ENCODE measurements around the gene ARV1.
A peak's percentile ranks its signal among the peaks of the same experiment; 100 is the strongest.
"Not testable (repeated sequence)": the region's sequence is repeated elsewhere in the genome, so short reads cannot be mapped to it uniquely, and the experiment has no call there.

Gene ARV1

DNA sequence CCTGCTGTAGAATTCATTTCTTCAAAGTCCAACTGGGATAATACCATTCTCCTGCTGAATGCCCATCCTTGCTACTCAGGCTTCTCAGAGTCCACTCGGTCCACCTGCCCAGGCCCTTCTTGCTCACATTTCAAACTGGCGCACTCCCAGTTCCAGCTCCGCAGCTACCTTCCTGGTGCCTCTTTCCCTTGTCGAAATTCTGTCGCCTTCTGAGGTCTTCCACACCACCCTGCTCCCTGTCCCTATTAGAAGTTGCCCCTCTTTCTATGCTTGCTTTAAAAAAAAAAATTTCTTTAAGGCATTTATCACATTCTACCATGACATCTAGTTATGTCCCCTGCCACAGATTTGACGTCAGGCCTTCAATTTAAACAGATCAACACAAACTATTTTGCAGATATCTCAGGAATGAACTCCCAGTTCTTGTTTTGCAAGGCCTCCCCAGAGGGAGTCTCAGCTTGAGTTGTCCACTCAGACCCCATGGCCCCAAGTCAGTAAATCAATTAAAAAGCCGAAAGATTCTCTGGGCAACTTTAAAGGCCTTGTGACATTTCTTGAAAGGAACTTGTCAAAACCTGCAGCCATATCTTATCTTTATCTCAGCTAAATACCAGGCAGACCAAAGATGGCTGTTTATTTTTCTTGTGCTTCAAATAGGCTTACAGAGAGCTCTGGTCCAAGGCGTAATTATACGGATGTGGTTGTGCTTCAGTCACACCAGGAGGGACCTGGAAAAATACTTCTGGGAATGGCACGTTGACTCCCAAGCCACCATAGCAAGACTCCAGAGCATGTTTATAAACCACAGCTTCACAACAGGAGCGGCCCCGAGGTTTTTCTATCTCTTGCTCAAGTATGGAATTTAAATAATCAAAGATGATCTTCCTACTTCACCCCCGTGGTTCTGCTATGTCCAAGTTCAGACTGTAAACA, 59.0 kb downstream of the ARV1 start:
- in situ Hi-C loops (cut with MboI; ENCODE audit: low pct_unique_long_range_greater_than_20kb, low sequenced_read_pairs) = no loop called here
- DNase-seq = no peak

DNA sequence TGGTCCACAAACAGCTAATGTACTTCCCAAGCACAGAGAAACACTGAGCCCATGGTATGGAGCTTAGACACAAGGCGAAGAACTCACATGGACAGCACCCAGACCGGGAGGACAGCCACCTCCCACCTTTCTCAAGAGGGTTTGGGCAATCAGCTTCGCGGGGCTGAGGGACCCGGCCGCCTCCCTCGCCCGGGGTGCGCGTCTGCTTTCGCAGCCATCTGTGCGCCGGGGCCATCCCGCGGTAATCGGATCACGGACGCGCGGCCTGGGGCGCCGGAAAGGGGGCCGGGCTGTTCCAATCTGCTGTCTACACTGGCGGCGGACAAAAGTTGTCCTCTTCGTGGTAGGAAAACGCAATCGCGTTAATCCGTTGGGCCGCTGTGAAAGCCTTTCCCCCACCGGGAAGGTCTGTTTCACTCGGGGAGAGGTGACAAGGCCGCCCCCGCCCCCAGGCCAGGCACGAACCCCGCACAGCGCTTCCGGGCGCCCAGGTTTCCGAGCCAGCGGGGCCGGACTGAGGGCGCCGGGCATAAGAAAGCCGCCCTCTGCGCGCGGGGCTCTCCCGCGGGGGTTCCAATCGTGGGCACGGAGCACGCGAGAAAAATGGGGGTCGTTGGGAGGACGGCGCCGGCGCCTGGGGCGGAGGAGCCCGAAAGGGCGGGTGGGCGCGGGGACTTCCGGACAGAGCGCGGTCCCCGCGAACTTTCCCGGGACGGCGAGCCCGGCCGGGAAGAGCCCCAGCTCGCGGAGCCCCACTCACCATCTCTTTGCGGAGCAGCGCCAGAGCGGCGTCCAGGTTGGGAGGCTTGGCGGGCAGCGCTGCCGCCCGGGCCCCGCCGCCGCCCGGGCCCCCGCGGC, 60.5 kb downstream of the ARV1 start:
- peak; percentile 41 for DNase-seq
- in situ Hi-C loops (cut with MboI; ENCODE audit: low pct_unique_long_range_greater_than_20kb, low sequenced_read_pairs) = no loop called here

DNA sequence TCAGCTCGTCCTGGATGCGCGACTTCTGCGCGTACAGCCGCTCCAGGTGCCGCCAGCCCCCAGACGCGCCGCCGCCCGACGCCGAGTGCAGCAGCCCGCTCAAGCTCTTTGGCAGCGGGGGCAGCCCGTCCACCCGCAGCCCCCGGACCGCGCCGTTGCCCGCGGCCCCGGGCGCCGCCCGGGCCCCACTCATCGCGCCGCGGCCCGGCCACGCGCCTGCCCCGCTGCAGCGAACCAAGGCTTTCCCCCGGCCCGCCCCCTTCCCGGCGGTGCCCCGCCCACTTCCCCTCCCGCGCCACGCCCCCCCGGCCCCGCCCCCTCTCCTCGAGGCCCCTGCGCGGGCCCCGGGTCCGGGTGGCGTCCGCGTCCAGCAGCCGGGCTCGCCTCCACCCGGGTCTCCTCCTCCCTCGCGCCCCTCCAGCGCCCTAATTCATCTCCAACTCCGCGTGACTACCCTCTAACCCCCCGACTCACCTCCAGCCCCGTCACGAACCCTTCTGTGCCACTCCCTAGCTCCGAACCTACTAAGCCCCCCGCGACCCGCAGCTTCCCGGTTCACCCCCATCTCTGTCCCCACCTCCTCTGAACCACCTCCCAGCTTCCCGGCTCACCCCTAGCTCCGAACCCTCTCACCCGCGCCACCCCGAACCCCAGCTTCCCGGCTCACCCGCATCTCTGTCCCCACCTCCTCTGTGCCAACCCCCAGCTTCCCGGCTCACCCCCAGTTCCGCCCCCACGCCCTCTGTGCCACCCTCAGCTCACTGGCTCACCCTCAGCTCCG, 61.3 kb downstream of the ARV1 start, which contains the start of gene FAM89A:
TSS of gene FAM89A (minus strand) at position 236 of the 781 bp plus-strand sequence. CDS start at position 193, 43 bp downstream.
- DNase-seq = peak; percentile 7
- in situ Hi-C loops (cut with MboI; ENCODE audit: low pct_unique_long_range_greater_than_20kb, low sequenced_read_pairs) = no loop called here

DNA sequence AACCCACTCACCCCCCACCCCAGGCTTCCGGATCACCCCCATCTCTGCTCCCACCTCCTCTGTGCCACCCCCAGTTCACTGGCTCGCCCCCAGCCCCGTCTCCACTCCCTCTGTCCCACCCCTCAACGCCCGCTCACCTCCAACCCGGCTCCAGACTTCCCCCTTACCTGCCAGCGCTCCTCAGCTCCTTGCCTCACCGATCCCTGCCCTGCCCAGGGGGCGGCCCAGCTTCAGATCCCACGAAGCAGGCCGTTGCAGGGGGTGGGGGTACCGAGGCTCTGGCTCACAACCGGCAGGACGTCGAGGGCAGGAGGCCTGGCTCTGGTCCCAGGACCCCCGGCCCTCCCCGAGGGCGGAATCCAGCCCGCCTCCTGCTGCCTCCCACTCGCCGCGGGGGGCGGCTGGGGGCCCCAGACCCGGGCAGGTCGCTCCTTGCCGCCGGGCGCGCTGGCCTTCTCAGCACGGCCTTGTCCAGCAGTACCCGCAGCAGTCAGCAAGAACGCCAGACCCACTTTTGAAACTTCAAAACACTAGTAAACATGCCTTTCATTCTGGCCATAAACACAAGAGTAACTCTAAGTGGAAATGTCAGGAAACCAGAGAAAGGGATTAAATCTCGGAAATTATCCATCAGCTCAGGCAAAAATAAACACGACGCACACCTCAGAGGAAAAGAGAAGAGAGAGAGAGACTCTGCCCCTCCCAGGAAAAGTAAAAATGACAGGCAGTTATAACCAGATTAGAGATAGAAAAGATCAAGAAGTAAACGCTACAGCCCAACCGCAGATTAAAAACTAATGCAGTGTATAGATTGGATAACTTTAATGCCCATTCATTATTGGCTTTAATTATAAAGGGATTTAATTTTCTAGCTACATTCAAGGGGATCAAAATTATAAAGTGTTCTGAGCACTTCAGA, 62.2 kb downstream of the ARV1 start:
- DNase-seq = no peak
- in situ Hi-C loops (cut with MboI; ENCODE audit: low pct_unique_long_range_greater_than_20kb, low sequenced_read_pairs) = no loop called here

DNA sequence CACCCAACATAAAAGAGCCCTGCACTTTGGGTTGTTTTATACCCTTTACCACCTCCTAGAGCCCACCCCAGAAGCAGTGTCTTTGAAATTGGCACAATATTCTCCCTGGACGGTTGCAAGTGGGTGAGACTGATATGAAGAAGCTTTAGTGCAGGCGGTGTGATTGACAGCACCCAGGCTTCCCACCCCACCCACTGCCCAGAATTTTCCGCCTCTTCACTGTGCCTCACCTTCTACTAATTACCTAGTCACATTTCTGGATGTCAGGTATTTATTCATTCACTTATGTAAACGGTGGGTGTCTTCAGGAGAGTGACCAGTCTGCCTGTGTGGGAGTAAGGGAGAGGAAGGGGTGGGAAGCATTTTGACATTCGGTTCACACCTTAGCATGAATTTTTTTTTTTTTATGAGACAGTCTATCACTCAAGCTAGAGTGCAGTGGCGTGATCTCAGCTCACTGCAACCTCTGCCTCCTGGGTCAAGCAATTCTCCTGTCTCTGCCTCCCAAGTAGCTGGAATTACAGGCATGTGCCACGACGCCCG, 62.9 kb downstream of the ARV1 start:
- no peak for DNase-seq
- in situ Hi-C loops (cut with MboI; ENCODE audit: low pct_unique_long_range_greater_than_20kb, low sequenced_read_pairs) = no loop called here

DNA sequence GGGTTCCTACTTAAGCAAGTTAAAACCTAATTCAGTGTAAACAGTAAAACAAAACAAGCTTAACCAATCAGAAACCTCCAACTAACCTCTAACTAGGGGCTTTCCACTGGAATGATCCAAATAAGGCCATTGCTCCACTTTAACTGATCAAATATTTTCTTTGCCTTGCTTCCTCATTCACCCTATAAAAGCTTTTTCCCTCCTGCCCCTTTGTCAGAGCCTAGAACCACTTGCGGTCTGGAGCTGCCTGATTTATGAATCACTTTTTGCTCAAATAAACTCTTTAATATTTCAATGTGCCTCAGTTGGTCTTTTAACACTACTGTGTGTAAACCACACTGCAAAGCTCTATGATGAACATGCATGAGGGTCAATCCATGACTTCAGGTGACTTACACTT, 65.7 kb downstream of the ARV1 start:
- in situ Hi-C loops (cut with MboI; ENCODE audit: low pct_unique_long_range_greater_than_20kb, low sequenced_read_pairs) = no loop called here
- DNase-seq = no peak

DNA sequence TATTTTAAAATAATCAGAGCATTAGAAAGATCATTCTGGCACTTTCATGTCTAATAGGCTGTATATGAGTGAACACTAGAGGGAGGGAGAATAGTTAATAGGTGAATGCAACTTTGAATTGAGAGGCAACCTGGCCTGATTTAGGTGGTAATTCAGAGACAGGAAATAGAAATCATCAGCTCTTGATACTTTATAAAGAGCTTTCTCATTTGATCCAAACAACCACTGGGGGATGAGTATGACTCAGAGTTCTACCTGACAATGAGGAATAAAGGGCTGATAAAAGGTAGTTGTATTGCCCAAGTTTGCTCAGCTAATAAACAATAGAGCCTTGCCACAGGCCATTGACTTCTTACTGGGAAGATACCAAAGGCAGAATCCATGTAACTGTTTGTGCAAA, 66.4 kb downstream of the ARV1 start:
- DNase-seq = no peak
- in situ Hi-C loops (cut with MboI; ENCODE audit: low pct_unique_long_range_greater_than_20kb, low sequenced_read_pairs) = no loop called here

DNA sequence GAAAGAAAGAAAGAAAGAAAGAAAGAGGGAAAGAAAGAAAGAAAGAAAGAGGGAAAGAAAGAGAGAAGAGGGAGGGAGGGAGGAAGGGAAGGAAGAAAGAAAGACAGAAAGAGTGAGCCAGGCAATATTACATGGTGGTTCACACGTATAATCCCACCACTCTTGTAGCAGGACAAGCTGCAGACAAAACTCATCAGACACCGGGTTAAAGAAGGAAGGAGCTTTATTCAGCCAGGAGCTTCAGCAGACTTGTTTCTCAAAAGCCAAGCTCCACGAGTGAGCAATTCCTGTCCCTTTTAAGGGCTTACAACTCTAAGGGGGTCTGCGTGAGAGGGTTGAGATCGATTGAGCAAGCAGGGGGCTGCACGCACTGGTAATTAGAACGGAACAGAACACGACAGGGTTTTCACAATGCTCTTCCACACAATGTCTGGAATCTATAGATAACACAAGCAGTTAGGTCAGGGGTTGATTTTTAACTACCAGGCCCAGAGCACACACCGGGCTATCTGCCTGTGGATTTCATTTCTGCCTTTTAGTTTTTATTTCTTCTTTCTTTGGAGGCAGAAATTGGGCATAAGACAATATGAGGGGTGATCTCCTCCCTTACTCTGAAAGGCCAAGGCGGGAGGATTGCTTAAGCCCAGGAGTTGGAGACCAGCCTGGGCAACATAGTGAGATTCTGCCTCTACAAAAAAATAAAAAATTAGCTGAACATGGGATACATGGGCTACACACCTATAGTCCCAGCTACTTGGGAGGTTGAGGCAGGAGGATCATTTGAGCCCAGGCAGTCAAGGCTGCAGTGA, 67.2 kb downstream of the ARV1 start:
- in situ Hi-C loops (cut with MboI; ENCODE audit: low pct_unique_long_range_greater_than_20kb, low sequenced_read_pairs); DNase-seq: not testable (repeated sequence)

DNA sequence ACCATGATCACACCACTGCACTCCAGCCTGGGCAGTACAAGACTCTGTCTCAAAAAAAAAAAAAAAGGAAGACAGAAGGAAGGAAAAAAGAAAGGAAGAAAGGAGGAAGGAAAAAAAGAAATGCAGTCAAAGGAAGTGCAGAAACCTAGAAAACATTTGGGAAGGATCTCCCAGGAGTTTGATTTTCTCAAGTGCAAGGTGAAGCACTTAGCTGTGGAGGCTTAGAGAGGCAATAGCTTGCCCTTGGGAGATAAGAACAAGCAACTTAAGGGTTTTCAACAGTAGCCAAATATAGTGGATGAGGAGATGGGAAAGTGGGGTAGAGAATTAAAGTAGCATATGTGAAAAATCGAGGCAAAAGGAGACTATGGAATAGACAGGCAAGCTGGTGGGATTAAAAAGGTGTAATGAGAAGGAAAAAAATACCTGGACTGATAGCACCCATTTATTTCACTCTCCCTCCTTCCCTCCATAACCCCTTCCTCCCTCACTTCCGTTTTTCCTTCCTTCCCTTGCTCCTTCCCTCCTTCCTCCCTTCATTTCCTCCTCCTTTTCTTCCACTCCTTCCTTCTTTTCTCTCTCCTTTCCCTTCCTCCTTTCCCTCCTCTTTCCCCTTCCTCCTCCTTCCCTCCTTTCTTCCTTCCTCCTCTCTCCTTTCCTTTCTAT, 68.0 kb downstream of the ARV1 start:
- DNase-seq = no peak
- in situ Hi-C loops (cut with MboI; ENCODE audit: low pct_unique_long_range_greater_than_20kb, low sequenced_read_pairs) = no loop called here

DNA sequence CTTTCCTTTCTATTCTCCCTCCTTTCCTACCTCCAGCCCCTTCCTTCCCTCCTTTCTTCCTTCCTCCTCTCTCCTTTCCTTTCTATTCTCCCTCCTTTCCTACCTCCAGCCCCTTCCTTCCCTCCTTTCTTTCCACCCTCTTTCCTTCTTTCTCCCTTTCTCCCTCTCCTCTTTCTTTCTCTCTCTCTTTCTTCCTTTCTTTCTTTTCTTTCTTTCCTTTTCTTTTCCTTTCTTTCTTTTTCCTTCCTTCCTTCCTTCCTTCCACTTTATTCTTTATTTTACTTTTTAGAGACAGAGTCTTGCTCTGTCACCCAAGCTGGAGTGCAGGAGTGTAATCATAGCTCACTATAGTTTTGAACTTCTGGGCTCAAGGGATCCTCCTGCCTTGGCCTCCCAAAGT, 68.6 kb downstream of the ARV1 start:
- in situ Hi-C loops (cut with MboI; ENCODE audit: low pct_unique_long_range_greater_than_20kb, low sequenced_read_pairs); DNase-seq: not testable (repeated sequence)

DNA sequence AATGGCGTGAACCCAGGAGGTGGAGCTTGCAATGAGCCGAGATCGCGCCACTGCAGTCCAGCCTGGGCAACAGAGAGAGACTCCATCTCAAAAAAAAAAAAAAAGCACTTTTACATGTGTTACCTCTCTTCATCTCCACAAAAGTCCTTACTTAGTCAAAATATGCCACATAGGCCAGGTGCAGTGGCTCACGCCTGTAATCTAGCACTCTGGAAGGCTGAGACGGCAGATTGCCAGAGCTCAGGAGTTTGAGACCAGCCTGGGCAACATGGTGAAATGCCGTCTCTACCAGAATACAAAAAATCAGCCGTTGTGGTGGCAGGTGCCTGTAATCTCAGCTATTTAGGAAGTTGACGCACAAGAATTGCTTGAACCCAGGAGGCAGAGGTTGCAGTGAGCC, 69.5 kb downstream of the ARV1 start:
- DNase-seq; in situ Hi-C loops (cut with MboI; ENCODE audit: low pct_unique_long_range_greater_than_20kb, low sequenced_read_pairs): not testable (repeated sequence)

DNA sequence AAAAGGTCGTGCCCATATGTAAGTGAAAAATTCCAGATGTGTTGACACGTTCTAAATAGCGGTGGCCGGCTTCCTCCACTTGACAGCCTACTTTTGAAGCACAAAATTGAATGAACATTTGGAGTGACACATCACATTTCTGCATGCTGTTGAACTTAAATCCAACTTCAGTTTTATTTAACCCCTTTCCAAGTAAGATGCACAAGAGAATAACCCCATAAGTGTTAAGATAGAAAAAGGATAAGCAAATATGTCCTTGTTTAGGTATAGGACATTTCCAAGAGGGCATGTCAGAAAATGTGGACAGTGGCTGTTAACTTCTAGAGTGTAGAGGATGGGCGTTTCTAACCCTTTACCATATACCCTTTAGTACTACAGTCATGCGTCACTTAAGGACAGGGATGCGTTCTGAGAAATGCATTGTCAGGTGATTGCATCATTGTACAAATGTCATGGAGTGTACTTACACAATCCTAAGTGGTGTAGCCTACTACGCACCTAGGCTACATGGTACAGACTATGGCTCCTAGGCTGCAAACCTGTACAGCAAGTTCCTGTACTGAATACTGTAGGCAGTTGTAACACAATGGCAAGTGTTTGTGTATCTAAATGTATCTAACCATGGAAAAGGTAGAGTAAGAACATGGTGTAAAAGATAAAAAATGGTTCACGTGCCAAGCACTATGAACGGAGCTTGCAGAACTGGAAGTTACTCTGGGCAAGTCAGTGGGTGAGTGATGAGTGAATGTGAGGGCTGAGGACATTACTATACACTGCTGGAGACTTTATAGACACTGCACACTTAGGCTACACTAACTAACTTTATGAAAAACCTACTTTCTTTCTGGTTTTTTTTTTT, 70.5 kb downstream of the ARV1 start:
- in situ Hi-C loops (cut with MboI; ENCODE audit: low pct_unique_long_range_greater_than_20kb, low sequenced_read_pairs) = no loop called here
- DNase-seq = no peak
